Stomach (tissue), 9 donors: ENCODE results near the gene MNAT1. TPM values are rescaled to one million over a fixed set of nuclear protein-coding genes. Genes with fewer than 3 reads are reported as not detected.

Experiments used
- DNase-seq, 2 donors: peaks; one replicate each; pipeline versions ENCODE4 v3.0.0 to v3.0.0-alpha.2; 2013 to 2019
- H3K27ac ChIP-seq, 5 donors: fragments of 200-600 bp in 4 of 5; sonication (generic) in 4 of 5; one replicate each; pipeline ENCODE4 v1.5.1; 2013 to 2019; ENCODE audit warnings: mild to moderate bottlenecking in 1 of 5, moderate library complexity in 1 of 5
- H3K27me3 ChIP-seq, 3 donors: fragments of 200-600 bp; sonication (generic); one replicate each; pipeline ENCODE4 v1.5.1; 2017 to 2019; ENCODE audit warnings: mixed run types in 1 of 3
- H3K36me3 ChIP-seq, 4 donors: fragments of 200-600 bp; sonication (generic); 1 replicate in 3 of 4; 2 replicates in 1 of 4; pipeline ENCODE4 v1.5.1; 2016 to 2019
- H3K4me1 ChIP-seq, 4 donors: fragments of 200-600 bp; sonication (generic); one replicate each; pipeline ENCODE4 v1.5.1; 2016 to 2019
- H3K4me3 ChIP-seq, 4 donors: fragments of 200-600 bp; sonication (generic) in 3 of 4; one replicate each; pipeline ENCODE4 v1.5.1; 2016 to 2019; ENCODE audit warnings: mild to moderate bottlenecking in 1 of 4
- H3K9me3 ChIP-seq, 4 donors: fragments of 200-600 bp; sonication (generic); one replicate each; pipeline ENCODE4 v1.5.1; 2016 to 2019
- CTCF ChIP-seq, 7 experiments: fragments of 450-650 bp in 4 of 7; fragments of 200-600 bp in 3 of 7; sonication (generic) in 3 of 7; IDR thresholded peaks; one replicate each; pipeline ENCODE4 v1.5.1; 2016 to 2019; ENCODE audit warnings: antibody characterized with exemption in 7 of 7, control low read depth in 2 of 7, mild to moderate bottlenecking in 1 of 7
- EP300 ChIP-seq: sonication (generic); formaldehyde crosslinking; IDR thresholded peaks from one replicate; pipeline ENCODE4 v1.6.1; 2017; ENCODE audit warnings: antibody characterized with exemption
- POLR2A ChIP-seq, 4 donors: fragments of 450-650 bp; IDR thresholded peaks; one replicate each; pipeline ENCODE4 v1.6.1; 2016; ENCODE audit warnings: antibody characterized with exemption in 4 of 4, control low read depth in 2 of 4, mild to moderate bottlenecking in 1 of 4, moderate library complexity in 1 of 4
- POLR2AphosphoS5 ChIP-seq, 3 donors: sonication (generic); formaldehyde crosslinking; IDR thresholded peaks; one replicate each; pipeline ENCODE4 v1.6.1; 2016; ENCODE audit warnings: antibody characterized with exemption in 3 of 3
- WGBS, 5 donors: extraction: QIAGEN DNeasy Blood & Tissue Kit in 3 of 5; methylation state at CpG; one replicate each; pipeline versions ENCODE4 v1.1.5 to v1.1.7; 2013 to 2018; 5-methylcytosine and 5-hydroxymethylcytosine counted together
- intact Hi-C: fragments of 100-400 bp; cut with DNase I; formaldehyde crosslinking; loops from one replicate; pipeline ENCODE4 v1.15.1; 2023; ENCODE audit warnings: low total_unique reads
- polyA plus RNA-seq, 3 donors: library from polyadenylated mRNA; stranded (reverse); fragments of 200-250 nt; gene quantifications; one replicate each; pipeline ENCODE4 v1.2.3, GENCODE V29; 2013
- total RNA-seq, 5 donors: library from RNA; depleted of rRNA; stranded (reverse); fragments of >200 nt; gene quantifications; one replicate each; pipeline versions ENCODE4 v1.1.0 to v1.2.3, GENCODE V29; 2014 to 2016
- donor health status: healthy with polysubstance abuse.
- donor health status: Bipolar disorder and iron deficiency.
- donor health status: healthy.

The MNAT1 gene
- total and polyA plus RNA-seq, 8 donors, result 10.3 to 150 (median 19.9) TPM

DNA sequence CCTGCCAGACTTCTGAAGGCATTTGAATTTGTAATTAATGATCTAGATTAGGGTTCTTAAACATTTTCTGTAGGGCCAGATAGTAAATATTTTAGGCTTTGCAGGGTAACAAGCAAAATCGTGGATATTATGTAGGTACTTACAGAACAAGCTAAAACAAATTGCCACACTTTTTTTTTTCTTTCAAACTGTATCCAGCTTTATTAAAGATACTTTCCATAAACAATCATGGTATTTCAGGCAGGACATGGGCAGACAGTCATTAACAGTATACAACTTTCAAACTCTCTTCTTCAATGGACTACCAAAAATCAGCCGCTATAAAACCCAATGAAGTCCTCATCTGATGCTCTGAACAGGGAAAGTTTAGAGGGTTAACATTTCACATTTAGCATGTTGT lies 236.7 kb downstream of the MNAT1 start:
- 11 to 24% (median 14%) methylated on average over 2 of the region's 2 CpGs for WGBS, 5 donors
- no peak overlapping the region for H3K4me3 ChIP-seq
- peaks cover 6 to 37% (median 19%) of the 10 kb centered on the region in 4 donors for H3K36me3 ChIP-seq
- no peaks in the 10 kb centered on the region for H3K9me3 ChIP-seq
- no peak for TF ChIP-seq CTCF (IDR thresholded peaks at IDR 0.05)
- TF ChIP-seq POLR2A (IDR thresholded peaks at IDR 0.05), result no peak
- TF ChIP-seq POLR2AphosphoS5 (IDR thresholded peaks at IDR 0.05), result no peak
- no peak for TF ChIP-seq EP300
- H3K27ac ChIP-seq, result no peak overlapping the region
- intact Hi-C loops, result no loop called here
- no peak for DNase-seq
- no peaks in the 10 kb centered on the region for H3K4me1 ChIP-seq
- no peaks in the 10 kb centered on the region for H3K27me3 ChIP-seq

- H3K4me3 ChIP-seq, result no peak overlapping the region
- intact Hi-C loops, result no loop called here
- H3K36me3 ChIP-seq, result peaks cover 6 to 40% (median 24%) of the 10 kb centered on the region in 4 donors
- TF ChIP-seq CTCF (IDR thresholded peaks at IDR 0.05), result no peak
- TF ChIP-seq EP300, result no peak
- no peak for TF ChIP-seq POLR2A (IDR thresholded peaks at IDR 0.05)
- TF ChIP-seq POLR2AphosphoS5 (IDR thresholded peaks at IDR 0.05), result no peak
- H3K4me1 ChIP-seq, result peaks cover 0 to under 1% (median 0%) of the 10 kb centered on the region in 4 donors
- H3K27me3 ChIP-seq, result no peaks in the 10 kb centered on the region
- no peak for DNase-seq
- no peaks in the 10 kb centered on the region for H3K9me3 ChIP-seq
- WGBS, 5 donors, result 96 to 99% (median 98%) methylated on average over 15 of the region's 15 CpGs
- no peak overlapping the region for H3K27ac ChIP-seq
Measured at GRCh38 chr14:60972295-60972694, 237.7 kb downstream of the MNAT1 start.

- Histone ChIP-seq H3K27ac (no peak overlapping the region), H3K9me3 (no peaks in the 10 kb centered on the region), H3K4me1 (peaks cover 0 to 8% (median 4%) of the 10 kb centered on the region in 4 donors), H3K4me3 (no peak overlapping the region), H3K36me3 (peaks cover 6 to 40% (median 24%) of the 10 kb centered on the region in 4 donors), H3K27me3 (no peaks in the 10 kb centered on the region)
- intact Hi-C loops, result no loop called here
- DNase-seq, result no peak
- 95 to 100% (median 98%) methylated on average over 3 of the region's 3 CpGs for WGBS, 5 donors
- TF ChIP-seq EP300 (no peak), POLR2A (IDR thresholded peaks at IDR 0.05) (no peak), CTCF (IDR thresholded peaks at IDR 0.05) (no peak), POLR2AphosphoS5 (IDR thresholded peaks at IDR 0.05) (no peak)
Measured at GRCh38 chr14:60973070-60973469, 238.5 kb downstream of the MNAT1 start.

GRCh38 chr14:60974090-60974651 lies 239.6 kb downstream of the MNAT1 start:
- H3K36me3 ChIP-seq, result peaks cover 6 to 40% (median 24%) of the 10 kb centered on the region in 4 donors
- H3K9me3 ChIP-seq, result no peaks in the 10 kb centered on the region
- H3K27ac ChIP-seq, result no peak overlapping the region
- TF ChIP-seq CTCF (IDR thresholded peaks at IDR 0.05), result no peak
- TF ChIP-seq POLR2AphosphoS5 (IDR thresholded peaks at IDR 0.05), result no peak
- no peak for TF ChIP-seq POLR2A (IDR thresholded peaks at IDR 0.05)
- no peak for TF ChIP-seq EP300
- intact Hi-C loops, result no loop called here
- no peak for DNase-seq
- no peaks in the 10 kb centered on the region for H3K27me3 ChIP-seq
- WGBS, 5 donors, result 87 to 92% (median 90%) methylated on average over 6 of the region's 6 CpGs
- H3K4me1 ChIP-seq, result peaks cover 0 to 19% (median 10%) of the 10 kb centered on the region in 4 donors
- H3K4me3 ChIP-seq, result no peak overlapping the region
